LNCaP clone FGC (cell line): ENCODE measurements around the gene CLTA.
"Not testable (repeated sequence)": the region's sequence is repeated elsewhere in the genome, so short reads cannot be mapped to it uniquely, and the experiment has no call there.

Experiments used
- DNase-seq: peaks from one replicate; pipeline ENCODE4 v3.0.0-alpha.2; 2011; ENCODE audit warnings: low read depth
- H3K4me3 ChIP-seq: 2 replicates; pipeline ENCODE4 v1.5.1; 2011; ENCODE audit warnings: mild to moderate bottlenecking, low read depth, low read length, control low read depth
- CTCF ChIP-seq: IDR thresholded peaks from 2 replicates; pipeline ENCODE4 v1.5.1; 2012; ENCODE audit warnings: mild to moderate bottlenecking; ENCODE audit not compliant: control insufficient read depth, insufficient read depth; ENCODE audit errors: extremely low read depth

The CLTA gene

GRCh38 chr9:36158917-36159316, 31.8 kb upstream of the CLTA start:
- no peak for DNase-seq
- TF ChIP-seq CTCF, result no peak
- no peak overlapping the region for H3K4me3 ChIP-seq

GRCh38 chr9:36159509-36159908, 31.2 kb upstream of the CLTA start:
- DNase-seq, H3K4me3 ChIP-seq: not testable (repeated sequence)

GRCh38 chr9:36160126-36160525, 30.6 kb upstream of the CLTA start:
- DNase-seq, H3K4me3 ChIP-seq: not testable (repeated sequence)

- no peak for TF ChIP-seq CTCF
- no peak overlapping the region for H3K4me3 ChIP-seq
- DNase-seq, result no peak
Observed at GRCh38 chr9:36161187-36161586, 29.5 kb upstream of the CLTA start.

- no peak for TF ChIP-seq CTCF
- H3K4me3 ChIP-seq, result no peak overlapping the region
- no peak for DNase-seq
Observed at GRCh38 chr9:36162211-36162738, 28.4 kb upstream of the CLTA start.

GRCh38 chr9:36163049-36163785, 27.5 kb upstream of the CLTA start:
- DNase-seq, result no peak
- TF ChIP-seq CTCF, result no peak
- no peak overlapping the region for H3K4me3 ChIP-seq

- no peak for TF ChIP-seq CTCF
- H3K4me3 ChIP-seq, result no peak overlapping the region
- no peak for DNase-seq
Observed at GRCh38 chr9:36163786-36164170, 26.9 kb upstream of the CLTA start.

- no peak for DNase-seq
- H3K4me3 ChIP-seq, result no peak overlapping the region
- TF ChIP-seq CTCF, result no peak
Observed at GRCh38 chr9:36164372-36164771, 26.3 kb upstream of the CLTA start.
